Activated T-helper 1 cell treated with anti-CD3 and anti-CD28 coated beads, Interleukin-2, amount 50 U/mL, for 16 hours (primary cell): Measurements from ENCODE around the gene APOL3.
"Not testable (repeated sequence)": the region's sequence is repeated elsewhere in the genome, so short reads cannot be mapped to it uniquely, and the experiment has no call there.

ENCODE experiments used
- DNase-seq, 2 donors: peaks; one replicate each; pipeline ENCODE4 v3.0.0-alpha.2; 2020; ENCODE audit warnings: low read depth in 1 of 2, low spot score in 1 of 2

The APOL3 gene

GRCh38 chr22:36160499-36160942 lies at the start of gene APOL3:
TSS of gene APOL3 (minus strand) at chr22:36160755. CDS start at chr22:36149055, 11,700 bp downstream.
- no peak for DNase-seq

GRCh38 chr22:36210224-36210623 lies 49.7 kb upstream of the APOL3 start:
- DNase-seq = no peak

GRCh38 chr22:36209488-36209908 lies 48.9 kb upstream of the APOL3 start:
- not testable (repeated sequence) for DNase-seq

- DNase-seq = no peak
Observed at GRCh38 chr22:36208914-36209313, 48.4 kb upstream of the APOL3 start.

GRCh38 chr22:36208162-36208765 lies 47.7 kb upstream of the APOL3 start:
- no peak for DNase-seq

- DNase-seq = no peak
Observed at GRCh38 chr22:36206255-36206654, 45.7 kb upstream of the APOL3 start.

GRCh38 chr22:36205573-36205972 lies 45.0 kb upstream of the APOL3 start:
- DNase-seq = not testable (repeated sequence)

GRCh38 chr22:36204632-36205015 lies 44.1 kb upstream of the APOL3 start:
- no peak for DNase-seq

GRCh38 chr22:36204001-36204631 lies 43.6 kb upstream of the APOL3 start:
- no peak for DNase-seq

- DNase-seq = not testable (repeated sequence)
Observed at GRCh38 chr22:36203441-36203840, 42.9 kb upstream of the APOL3 start.

- DNase-seq = not testable (repeated sequence)
Observed at GRCh38 chr22:36202906-36203305, 42.4 kb upstream of the APOL3 start.

GRCh38 chr22:36201630-36202319 lies 41.2 kb upstream of the APOL3 start, which contains the start of gene APOL4:
TSS of gene APOL4 (minus strand) at chr22:36201809. CDS start at chr22:36201734, 75 bp downstream.
- DNase-seq = no peak

GRCh38 chr22:36201025-36201424 lies 40.5 kb upstream of the APOL3 start:
- DNase-seq = not testable (repeated sequence)

GRCh38 chr22:36199001-36199551 lies 38.5 kb upstream of the APOL3 start:
- no peak for DNase-seq

GRCh38 chr22:36198536-36198935 lies 38.0 kb upstream of the APOL3 start:
- no peak for DNase-seq

- DNase-seq = no peak
Observed at GRCh38 chr22:36197514-36198146, 37.1 kb upstream of the APOL3 start.

- no peak for DNase-seq
Observed at GRCh38 chr22:36197065-36197440, 36.5 kb upstream of the APOL3 start.

- no peak for DNase-seq
Observed at GRCh38 chr22:36196254-36197064, 35.9 kb upstream of the APOL3 start.

GRCh38 chr22:36194971-36195370 lies 34.4 kb upstream of the APOL3 start:
- DNase-seq = no peak

- DNase-seq = no peak
Observed at GRCh38 chr22:36194385-36194784, 33.8 kb upstream of the APOL3 start.

GRCh38 chr22:36193577-36193976 lies 33.0 kb upstream of the APOL3 start:
- no peak for DNase-seq
